ENCODE measurements around the gene HOXC9.

Gene HOXC9

GRCh38 chr12:54029529-54030441 is 29.8 kb downstream of the HOXC9 start:
- no peak for TF ChIP-seq CTCF (IDR thresholded peaks at IDR 0.05; ENCODE audit: insufficient read depth, low read depth, low read length, missing control alignments)
- no peak for DNase-seq (ENCODE audit: low read depth)
- no peak overlapping the region for H3K4me3 ChIP-seq (ENCODE audit: low read depth, low read length)

- no peak overlapping the region for H3K4me3 ChIP-seq (ENCODE audit: low read depth, low read length)
- no peak for TF ChIP-seq CTCF (IDR thresholded peaks at IDR 0.05; ENCODE audit: insufficient read depth, low read depth, low read length, missing control alignments)
- no peak for DNase-seq (ENCODE audit: low read depth)
Measured at GRCh38 chr12:54030442-54030801, 30.5 kb downstream of the HOXC9 start.

GRCh38 chr12:54030889-54031471 is 31.0 kb downstream of the HOXC9 start:
- DNase-seq (ENCODE audit: low read depth) = no peak
- no peak for TF ChIP-seq CTCF (IDR thresholded peaks at IDR 0.05; ENCODE audit: insufficient read depth, low read depth, low read length, missing control alignments)
- H3K4me3 ChIP-seq (ENCODE audit: low read depth, low read length) = no peak overlapping the region

GRCh38 chr12:54031480-54031879 is 31.5 kb downstream of the HOXC9 start:
- H3K4me3 ChIP-seq (ENCODE audit: low read depth, low read length) = no peak overlapping the region
- DNase-seq (ENCODE audit: low read depth) = no peak

GRCh38 chr12:54032086-54032619 is 32.2 kb downstream of the HOXC9 start:
- no peak overlapping the region for H3K4me3 ChIP-seq (ENCODE audit: low read depth, low read length)
- DNase-seq (ENCODE audit: low read depth) = no peak
- no peak for TF ChIP-seq CTCF (IDR thresholded peaks at IDR 0.05; ENCODE audit: insufficient read depth, low read depth, low read length, missing control alignments)

More at GRCh38 chr12:54031480-54031879, 31.5 kb downstream of the HOXC9 start:
- no peak for TF ChIP-seq CTCF (IDR thresholded peaks at IDR 0.05; ENCODE audit: insufficient read depth, low read depth, low read length, missing control alignments)

- peak; percentile 73 for DNase-seq (ENCODE audit: low read depth)
- peak; percentile 96 for TF ChIP-seq CTCF (IDR thresholded peaks at IDR 0.05; ENCODE audit: insufficient read depth, low read depth, low read length, missing control alignments)
- H3K4me3 ChIP-seq (ENCODE audit: low read depth, low read length) = no peak within 1 kb of the TSS
Measured at GRCh38 chr12:54032627-54033100, 32.7 kb downstream of the HOXC9 start, which contains the start of gene HOXC5. Gene HOXC5 (plus strand): TSS chr12:54033050. CDS start chr12:54033123, 73 bp downstream.
